GM19468 (cell line): Measurements from ENCODE around the gene PLOD1.
"Not testable (repeated sequence)": the region's sequence is repeated elsewhere in the genome, so short reads cannot be mapped to it uniquely, and the experiment has no call there.

Experiments used
- ATAC-seq: cut with Tn5 transposase; IDR thresholded peaks from one replicate; pipeline ENCODE4 v1.9.1; 2021; ENCODE audit warnings: mild to moderate bottlenecking, moderate library complexity, moderate number of reproducible peaks; ENCODE audit not compliant: unreplicated experiment; ENCODE audit errors: extremely low read depth

Gene PLOD1

DNA sequence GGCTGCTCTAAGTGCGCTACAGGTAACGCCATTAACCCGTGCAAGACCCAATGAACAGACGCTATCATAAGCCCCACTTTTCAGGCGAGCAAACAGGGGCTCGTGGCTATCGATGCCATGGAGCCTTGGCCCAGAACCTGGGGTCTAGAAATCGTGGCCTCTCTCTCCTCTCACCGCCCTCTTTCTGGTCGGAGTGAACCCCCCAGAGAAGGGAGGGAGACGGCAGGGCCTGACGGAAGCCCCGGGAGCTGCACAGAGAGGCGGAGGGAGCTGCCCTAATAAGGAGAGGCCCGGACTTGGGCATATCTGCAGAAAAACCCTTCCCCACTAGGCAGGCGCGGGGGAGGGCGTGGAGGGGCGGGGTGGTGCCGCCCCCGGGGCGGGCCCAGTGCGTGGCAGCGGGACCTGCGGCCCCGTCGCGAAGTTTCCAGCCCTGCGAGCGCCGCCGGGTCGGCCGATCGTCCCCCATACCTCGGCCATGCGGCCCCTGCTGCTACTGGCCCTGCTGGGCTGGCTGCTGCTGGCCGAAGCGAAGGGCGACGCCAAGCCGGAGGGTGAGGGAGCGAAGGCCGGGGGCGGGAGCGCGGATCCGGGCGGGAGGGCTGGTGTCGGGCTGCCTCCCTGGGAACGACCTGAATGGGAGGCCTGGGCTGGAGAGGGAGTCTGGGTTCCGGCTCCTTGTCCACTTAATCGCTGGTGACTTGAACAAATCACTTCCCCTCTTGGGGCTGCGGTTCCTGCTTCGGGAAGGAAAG lies at the start of gene PLOD1:
Gene PLOD1, plus strand, starts transcription at position 416 of the 755 bp plus-strand sequence. Its CDS starts 63 bp downstream, at position 479.
- ATAC-seq = no peak

DNA sequence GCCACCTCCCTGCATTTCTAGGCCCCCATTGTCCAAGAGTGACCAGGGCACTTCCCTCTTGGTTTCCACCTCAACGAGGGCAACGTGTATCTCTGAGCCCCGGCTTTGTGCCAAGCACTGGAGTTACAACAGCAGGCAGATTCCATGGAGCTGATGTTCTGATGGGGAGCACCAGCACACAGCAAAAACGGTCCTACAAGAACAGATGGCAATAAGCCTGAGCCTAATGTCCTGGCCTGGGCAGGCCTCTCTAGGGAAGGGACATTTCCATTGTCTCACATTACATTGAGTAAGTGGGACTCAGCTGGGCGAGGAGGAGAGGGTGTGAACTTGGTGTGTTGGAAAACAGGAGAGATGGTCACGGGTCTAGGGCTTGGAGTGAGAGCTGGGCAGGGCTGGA lies 48.6 kb upstream of the PLOD1 start:
- ATAC-seq = no peak

DNA sequence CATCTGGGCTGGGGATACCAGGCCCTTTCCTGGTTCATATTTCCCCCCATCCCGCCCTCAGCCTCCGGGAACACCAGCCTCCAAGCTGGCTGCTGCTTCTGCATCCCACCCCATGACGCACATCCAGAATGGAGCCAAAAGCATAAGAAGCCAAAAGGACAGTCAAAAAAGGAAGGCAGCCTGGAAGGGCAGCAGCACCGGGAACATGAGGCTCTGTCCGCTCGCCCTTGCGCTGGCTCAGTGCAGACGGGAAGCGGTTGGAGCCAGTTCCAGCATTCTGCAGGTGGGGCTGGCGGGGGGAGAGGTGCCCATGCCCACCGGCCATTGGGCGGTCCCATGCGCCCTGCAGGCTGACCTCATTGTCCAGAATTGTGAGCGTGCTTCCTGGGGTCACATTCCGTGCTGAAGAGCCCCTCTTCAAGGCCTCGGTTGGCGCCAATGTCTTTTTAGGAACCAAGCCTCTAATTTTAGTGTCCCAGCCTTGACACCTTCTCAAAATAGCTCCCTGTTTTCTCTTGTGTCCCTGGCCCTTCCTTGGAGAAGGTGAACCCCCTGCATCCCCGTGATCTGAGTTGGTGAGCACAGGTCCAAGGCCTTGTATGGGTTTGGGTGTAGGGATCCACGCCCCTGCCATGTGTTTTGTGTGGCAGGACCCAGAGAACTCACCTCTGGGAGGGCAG lies 47.4 kb upstream of the PLOD1 start:
- no peak for ATAC-seq

DNA sequence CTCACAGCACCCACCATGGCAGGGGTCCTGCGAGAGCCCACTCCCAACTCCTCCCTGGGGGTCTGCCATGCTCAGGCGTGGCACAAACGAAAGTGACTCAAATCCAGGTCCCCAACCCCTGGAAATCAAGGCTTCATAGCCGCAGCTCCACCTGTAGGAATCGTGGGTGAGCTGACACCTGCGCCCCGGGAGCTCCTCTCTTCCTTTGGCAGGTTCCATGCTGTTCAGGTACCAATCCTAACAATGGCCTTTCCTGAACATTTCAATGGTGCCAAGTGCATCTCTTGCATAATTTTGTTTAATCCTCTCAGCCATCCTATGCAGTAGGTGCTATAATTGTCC lies 46.9 kb upstream of the PLOD1 start:
- ATAC-seq = no peak

DNA sequence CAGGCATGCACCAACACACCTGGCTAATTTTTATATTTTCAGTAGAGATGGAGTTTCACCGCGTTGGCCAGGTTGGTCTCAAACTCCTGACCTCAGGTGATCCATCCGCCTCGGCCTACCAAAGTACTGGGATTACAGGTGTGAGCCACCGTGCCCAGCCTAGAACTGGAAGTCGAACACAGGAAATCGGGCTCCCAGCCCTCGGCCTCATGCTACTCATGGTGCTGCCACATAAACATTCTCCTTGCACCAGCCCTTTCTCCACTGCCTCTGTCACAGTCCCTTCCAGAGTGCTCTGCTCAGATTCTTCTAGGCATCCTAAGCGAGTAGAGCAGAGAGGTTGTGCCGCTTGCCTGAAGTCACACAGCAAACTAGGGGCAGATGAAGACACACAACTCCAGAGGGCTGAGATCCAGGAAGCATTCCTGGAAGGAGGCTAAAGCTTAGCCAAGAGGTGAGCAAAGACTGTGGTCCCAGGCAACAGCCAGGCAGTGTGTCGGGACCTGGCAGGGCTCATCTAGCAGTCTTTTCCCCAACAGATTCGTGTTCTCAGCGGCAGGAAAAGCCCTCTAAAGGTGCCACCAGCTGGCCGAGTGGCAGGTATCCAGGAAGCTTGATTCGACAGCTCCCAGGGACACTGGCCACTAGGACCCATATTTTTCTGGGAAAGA lies 46.2 kb upstream of the PLOD1 start:
- ATAC-seq = no peak

DNA sequence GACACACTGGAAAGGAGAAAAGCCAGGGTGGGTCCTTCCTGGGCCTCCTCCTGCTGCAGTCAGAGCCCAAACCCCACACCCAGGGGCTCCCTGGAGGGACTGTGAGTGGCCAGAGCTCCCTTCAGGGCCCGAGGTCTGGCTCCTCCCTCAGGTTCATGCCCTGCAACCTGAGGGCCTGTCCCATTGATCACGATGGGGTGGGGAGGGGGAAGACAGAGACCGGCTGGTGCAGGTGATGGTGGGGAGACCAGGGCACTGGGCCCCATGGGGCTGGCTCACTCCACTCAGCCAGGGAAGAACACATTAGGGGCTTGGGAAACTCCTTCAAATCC lies 45.7 kb upstream of the PLOD1 start:
- no peak for ATAC-seq

DNA sequence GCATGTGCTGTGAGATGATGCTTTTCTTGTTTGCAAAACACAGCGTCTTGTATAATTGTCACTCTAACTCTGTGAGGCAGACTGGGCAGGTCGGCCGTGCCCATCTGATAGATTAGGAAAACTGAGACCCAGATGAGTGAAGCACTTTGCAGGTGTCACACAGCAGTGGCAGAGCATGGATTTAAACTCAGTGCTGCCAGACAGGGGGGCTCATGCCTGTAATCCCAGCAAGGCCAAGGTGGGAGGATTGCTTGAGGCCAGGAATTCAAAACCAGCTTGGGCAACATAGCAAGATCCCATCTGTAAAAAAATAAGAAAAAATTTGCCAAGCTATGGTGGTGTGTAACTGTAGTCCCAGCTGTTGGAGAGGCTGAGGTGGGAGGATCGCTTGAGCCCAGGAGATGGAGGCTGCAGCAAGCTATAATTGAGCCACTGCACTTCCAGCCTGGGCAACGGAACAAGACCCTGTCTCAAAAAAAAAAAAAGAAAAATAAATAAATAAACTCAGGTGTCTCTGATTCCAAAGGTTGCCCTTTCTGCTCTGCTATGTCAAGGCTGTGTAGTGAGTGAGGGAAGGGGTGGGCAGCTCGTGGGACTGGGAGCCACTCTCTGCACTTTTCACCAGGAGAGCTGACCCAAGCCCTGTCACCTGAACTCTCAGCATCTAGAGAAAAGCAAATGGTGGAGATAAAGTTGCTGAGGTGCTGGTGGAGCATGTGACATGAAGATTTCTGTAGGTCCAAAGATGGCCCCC lies 42.9 kb upstream of the PLOD1 start:
- no peak for ATAC-seq

DNA sequence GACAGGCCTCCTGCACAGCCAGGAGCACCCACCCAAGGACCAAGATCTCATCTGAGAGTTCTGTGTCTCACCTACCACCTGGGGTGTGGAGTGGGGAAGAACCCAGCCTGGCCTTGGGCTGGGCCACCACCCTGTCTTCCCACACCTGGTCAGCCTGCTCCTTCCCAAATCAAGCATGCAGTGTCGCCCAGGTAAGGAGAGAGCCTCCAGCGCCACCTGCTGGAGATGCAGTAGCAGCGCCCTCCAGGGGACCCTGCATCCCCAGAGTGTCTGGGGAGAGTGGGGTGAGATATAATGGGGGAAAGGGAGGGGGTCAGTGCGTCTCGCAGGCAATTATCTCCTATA lies 40.6 kb upstream of the PLOD1 start:
- ATAC-seq = no peak

DNA sequence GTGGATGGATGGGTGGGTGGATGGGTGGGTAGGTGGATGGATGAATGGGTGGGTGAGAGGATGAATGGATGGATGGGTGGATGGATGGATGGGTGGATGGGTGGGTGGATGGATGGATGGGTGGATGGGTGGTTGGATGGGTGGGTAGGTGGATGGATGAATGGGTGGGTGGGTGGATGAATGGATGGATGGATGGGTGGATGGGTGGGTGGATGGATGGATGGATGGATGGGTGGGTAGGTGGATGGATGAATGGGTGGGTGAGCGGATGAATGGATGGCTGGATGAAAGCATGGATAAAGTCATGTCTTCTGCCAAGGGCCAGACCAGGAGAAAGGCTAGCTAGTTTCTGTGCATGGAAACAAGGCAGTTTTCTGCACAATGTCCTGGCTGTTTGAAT lies 40.0 kb upstream of the PLOD1 start:
- not testable (repeated sequence) for ATAC-seq

DNA sequence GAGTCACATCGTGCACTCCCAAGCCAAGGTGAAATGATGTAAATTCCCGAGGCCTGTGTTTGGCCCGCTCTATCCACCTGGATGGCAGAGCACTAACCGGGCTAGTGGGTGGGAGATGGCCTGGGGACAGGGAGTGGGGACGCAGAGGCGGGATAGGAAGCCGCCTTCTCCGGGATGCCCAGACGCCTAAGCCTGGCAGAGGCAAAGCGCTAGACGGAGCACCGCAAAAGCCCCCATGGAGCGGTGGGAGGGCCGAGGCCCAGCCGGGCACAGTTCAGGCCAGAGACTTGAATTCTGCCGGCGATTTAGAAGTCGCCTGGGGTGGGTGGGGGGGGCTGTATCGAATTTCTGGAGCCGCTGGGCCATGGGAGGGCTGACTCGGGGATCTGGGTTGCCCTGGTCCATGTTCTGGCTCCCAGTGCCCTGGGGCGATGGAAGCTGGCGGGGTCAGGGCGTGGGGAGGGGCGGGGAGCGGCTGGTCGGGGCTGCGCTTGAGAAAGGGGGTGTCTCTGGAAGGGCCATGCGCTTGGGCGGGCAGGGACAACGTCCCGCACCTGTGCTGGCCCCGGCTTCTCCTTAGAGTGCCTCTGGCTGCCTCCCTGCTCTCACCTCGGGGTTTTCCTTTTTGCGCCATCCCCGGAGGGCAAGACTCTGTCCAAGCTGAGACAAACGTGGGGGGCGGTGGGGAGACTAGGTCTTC lies 36.3 kb upstream of the PLOD1 start:
- ATAC-seq = no peak

DNA sequence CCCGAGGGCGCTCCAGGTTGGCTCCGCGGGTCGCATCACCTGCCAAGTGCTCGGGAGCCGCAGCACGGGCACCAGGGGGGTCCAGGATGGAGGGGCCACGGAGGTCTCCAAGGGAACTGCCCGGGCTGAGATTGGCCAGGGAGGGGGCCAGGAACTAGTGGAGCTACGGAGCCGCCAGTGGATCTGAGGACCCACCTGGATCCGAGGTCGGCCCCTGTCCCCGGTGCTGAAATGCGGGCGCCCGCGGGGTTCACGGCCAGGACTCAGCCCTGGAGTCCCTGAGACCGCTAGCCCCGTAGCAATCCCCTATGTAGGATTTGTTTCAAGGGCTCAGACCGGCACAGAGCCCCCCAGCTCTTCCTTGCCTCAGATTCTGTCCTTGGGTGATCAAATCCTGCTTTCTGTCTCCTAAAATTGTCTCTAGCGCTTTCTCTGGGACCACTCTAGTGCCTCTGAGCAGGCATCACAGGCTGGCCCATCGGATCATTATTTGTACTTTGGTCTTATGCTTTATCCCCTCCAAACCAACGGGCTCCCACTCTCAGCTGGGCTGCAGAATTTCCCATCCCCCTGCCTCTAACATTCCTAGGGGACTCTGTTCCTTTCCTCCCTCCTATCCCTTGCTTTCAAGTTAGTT lies 35.6 kb upstream of the PLOD1 start:
- ATAC-seq = no peak

DNA sequence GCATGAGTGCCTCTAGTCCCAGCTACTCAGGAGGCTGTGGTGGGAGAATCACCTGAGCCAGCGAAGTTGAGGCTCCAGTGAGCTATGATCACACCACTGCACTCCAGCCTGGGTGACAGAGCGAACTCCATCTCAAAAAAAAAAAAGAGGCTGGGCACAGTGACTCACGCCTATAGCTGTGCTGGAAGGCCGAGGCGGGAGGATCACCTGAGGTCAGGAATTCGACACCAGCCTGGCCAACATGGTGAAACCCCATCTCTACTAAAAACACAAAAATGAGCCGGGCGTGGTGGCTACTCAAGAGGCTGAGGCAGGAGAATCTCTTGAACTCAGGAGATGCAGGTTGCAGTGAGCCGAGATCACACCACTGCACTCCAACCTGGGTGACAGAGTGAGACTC lies 33.1 kb upstream of the PLOD1 start:
- ATAC-seq = not testable (repeated sequence)

DNA sequence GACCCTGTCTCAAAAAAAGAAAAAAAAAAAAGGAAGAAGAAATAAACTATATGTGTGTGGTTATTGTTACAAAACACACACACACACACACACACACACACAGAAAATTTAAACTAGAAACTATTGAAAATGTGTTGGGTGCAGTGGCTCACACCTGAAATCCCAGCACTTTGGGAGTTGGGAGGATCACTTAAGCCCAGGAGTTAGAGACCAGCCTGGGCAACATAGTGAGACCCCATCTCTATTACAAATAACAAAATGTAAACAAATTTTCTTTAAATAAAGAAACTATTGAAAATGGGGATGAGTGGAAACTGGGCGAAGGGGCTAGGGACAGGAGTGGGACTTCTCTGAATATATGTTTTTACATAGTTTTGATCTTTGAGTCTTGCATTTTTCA lies 31.3 kb upstream of the PLOD1 start:
- ATAC-seq = no peak

DNA sequence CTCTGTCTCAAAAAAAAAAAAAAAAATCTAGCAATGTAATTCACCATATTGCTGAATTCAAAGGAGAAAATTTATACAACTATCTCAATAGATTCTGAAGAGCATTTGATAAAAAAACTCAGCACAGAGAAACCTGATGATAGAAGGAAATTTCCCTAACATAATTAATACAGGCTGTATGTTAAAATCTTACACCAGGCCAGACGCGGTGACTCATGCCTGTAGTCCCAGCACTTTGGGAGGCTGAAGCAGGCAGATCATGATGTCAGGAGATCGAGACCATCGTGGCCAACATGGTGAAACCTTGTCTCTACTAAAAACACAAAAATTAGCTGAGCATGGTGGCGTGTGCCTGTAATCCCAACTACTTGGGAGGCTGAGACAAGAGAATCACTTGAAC lies 30.4 kb upstream of the PLOD1 start:
- not testable (repeated sequence) for ATAC-seq

DNA sequence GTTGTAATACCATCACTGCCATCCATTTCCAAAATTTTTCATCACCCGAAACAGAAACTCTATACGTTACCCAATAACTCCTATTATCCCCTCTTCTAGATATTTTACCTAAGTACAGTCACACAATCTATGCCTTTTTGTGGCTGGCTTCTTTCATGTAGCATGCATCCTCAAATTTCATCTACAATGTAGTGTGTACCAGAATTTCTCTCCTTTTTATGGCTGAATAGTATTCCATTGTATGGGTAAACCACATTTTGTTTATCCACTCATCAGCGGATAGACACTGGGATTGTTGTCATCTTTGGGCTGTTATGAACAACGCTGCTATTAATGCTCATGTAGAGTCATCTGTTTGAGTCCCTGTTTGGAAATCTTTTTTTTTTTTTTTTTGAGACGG lies 29.5 kb upstream of the PLOD1 start:
- no peak for ATAC-seq

DNA sequence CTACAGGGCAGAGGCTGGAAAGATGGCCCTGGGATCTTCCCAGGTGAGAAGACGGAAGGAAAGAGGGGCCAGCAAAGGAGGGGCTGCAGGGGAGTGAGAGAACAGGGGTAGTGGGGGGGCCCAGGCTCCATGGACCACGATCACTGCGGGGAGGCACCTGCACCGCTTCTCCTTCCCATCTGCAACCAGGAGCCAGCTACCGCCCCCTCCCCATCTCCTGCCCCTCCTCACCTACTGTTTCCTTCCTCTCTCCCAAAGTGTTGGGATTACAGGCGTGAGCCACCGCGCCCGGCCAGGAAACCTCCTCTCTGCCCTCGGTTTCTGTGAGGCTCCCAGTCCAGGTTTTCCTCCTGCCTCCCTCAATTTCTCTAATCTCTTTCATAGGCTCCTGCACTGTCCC lies 27.6 kb upstream of the PLOD1 start:
- ATAC-seq = no peak

DNA sequence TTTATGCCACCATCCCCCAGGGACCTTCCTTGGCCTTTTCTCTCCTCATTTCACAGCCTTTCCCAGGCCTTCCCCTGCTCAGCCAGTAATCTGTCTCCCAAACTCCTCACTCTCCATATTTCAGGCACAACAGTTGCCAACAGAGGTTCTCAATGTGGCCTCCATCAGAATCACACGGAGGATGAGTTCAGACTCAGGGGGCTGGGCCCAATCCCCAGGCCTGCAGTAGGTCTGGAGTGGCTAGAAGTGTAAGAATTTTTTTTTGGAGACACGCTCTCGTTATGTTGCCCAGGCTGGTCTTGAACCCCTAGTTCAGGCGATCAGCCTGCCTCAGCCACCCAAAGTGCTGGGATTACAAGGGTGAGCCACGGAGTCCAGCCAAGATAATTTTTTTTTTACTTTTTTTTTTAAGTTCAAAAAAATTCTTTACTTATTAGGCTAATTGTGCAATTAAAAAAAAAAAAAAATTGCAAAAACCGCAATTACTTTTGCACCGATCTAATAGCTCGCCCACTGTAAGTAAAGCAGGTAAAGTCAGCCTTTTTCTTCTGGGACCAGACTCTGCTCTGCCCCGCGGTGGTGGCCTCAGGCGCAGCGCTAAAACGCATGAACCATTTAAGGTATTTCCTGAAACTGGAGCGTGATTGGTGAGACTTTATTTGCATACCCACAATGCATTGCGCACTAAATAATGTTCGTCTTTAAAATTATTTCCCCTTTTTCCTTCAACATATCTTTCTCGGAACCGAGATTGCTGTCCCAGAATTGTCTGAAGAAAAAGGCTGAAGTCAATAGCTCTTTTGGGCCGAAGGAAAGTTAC lies 27.0 kb upstream of the PLOD1 start:
- no peak for ATAC-seq

DNA sequence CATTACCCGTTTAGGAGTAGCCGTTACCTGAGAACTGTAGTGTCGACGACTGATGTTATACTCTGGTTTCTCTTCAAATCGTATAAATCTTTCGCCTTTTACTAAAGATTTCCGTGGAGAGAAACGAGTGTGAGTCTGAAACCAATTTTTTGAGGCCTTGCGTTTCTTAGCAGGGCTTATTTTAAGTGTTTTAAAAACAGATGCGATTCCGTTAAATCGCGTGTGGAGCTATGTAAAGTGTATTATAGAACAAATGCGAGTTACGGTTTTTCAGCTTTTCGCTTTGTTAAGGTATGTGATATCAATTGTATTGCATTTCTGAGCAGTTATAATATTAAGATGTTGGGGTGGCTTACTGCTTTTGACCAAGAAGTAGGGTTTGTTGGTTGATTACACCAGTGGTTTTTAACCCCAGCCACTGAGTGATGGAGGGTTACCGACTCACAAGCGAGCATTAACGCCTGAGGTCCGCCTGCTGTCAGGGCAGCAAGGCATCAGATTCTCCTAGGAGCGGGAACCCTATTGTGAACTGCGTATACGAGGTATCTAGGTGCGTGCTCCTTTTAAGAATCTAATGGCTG lies 26.3 kb upstream of the PLOD1 start:
- peak; percentile 49 for ATAC-seq

DNA sequence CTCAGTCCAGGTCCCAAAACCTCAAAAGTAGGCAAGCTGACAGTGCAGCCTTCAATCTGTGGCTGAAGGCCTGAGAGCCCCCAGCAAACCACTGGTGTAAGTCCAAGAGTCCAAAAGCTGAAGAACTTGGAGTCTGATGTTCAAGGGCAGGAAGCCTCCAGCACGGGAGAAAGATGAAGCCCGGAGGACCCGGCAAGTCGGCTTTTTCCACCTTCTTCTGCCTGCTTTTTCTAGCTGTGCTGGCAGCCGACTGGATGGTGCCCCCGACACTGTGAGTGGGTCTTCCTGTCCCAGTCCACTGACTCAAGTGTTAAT lies 23.6 kb upstream of the PLOD1 start:
- ATAC-seq = not testable (repeated sequence)
